Globus pallidus (tissue), 1 donor: ENCODE data around the gene OBSL1.

Experiments used
- DNase-seq: peaks from one replicate; pipeline ENCODE4 v3.0.0-alpha.2; 2015; ENCODE audit warnings: low spot score

The OBSL1 gene

DNA sequence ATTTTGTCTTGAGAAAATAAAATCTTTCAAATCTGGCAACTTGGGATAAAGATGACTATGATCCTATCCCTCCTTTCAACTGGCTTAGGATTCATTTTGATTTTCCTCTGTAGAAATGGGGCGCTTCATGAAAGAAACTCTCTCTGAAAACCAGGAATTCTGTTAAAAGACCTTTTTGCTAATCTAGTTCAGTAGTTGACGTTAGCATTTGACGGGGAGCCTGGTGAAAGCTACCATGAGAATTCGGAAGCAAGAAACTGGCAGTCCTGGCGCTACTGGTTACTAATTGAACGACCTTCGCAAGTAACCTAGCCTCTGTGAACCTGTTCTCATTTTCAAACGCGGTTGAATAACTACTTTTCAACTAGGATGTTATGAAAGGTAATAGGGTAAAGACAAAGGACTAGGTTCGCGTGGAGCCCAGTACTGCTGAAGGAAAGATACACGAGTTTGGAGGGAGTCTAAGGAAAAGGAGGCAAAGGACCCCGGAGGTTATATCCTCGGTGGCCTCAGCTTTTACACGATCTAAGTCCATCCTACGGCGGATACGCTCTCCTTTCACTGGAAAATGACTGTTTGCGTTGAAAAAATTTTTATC is 25.7 kb upstream of the OBSL1 start:
- no peak for DNase-seq

DNA sequence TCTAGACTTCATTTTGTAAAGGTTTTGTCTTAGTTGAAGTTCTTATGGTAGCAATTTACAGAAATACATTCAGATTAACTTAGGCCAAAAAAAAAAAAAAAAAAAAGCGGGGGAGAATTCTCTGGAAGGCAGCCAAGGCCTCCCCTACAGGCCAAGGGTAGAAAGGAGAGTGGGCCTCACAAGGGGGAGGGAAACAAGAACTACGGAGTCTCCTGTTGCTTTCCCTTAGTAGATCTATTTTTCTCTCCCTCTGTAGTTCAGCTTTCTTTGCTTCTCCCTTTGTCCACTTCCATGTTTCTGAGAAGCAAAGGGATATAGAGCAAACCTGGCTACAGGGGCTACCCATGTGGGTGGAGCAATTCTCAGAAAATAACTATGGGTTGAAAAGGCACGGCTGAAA is 23.9 kb upstream of the OBSL1 start:
- DNase-seq, result no peak

DNA sequence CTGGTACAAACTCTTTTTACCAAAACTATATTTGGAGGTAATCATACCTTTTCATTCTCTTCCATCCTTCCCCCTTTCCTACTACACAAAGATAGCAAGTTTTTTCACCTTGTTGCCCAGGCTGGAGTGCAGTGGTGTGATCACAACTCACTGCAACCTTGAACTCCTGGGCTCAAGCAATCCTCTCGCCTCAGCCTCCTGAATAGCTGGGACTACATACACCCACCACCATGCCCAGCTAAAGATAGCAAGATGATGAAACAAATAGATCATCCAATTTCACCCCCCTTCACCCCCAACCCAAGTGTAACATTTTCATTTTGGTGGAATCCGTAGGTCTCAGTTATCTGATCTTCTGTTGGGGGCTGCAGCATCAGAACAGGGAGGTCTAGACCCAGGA is 21.8 kb upstream of the OBSL1 start:
- DNase-seq, result no peak

DNA sequence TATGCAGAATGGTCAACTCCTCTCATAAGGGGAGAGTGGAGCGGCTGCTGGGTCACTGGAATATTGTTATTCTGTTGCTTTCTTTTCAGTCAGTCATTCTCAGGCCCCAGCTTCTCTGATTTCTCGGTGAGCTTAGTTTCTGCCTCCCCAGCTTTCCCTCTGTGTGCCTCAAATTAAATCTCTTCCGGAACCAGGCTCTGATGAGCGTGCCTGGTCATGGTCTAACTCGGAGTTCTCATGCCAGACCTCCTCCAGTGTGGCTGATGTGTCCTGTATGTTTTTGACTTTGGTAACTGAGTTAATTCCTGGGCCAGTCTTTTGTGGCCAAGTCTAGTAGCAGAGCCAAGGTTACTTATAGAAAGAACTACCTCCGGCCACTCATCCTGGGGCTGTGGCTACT is 21.4 kb upstream of the OBSL1 start:
- no peak for DNase-seq

DNA sequence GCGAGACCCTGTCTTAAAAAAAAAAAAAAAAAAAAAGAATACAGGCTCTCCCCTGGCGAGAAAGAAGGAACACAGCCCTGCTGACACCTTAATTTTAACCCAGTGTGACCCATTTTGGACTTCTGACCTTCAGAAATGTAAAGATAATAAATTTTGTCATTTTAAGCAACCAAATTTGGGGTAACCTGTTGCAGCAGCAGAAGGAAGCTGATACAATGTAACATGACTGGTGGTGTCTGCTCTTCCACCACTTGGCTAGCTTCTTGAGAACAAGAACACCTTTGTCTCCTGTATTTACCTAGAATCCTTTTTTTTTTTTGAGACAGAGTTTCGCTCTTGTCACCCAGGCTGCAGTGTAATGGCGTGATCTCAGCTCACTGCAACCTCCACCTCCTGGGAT is 19.8 kb upstream of the OBSL1 start:
- DNase-seq, result no peak

- DNase-seq, result no peak
Measured at GRCh38 chr2:219581346-219581745, 10.0 kb upstream of the OBSL1 start.

GRCh38 chr2:219578811-219579613 is 7.7 kb upstream of the OBSL1 start:
- DNase-seq, result no peak

GRCh38 chr2:219576505-219577388 is 5.4 kb upstream of the OBSL1 start:
- no peak for DNase-seq

DNA sequence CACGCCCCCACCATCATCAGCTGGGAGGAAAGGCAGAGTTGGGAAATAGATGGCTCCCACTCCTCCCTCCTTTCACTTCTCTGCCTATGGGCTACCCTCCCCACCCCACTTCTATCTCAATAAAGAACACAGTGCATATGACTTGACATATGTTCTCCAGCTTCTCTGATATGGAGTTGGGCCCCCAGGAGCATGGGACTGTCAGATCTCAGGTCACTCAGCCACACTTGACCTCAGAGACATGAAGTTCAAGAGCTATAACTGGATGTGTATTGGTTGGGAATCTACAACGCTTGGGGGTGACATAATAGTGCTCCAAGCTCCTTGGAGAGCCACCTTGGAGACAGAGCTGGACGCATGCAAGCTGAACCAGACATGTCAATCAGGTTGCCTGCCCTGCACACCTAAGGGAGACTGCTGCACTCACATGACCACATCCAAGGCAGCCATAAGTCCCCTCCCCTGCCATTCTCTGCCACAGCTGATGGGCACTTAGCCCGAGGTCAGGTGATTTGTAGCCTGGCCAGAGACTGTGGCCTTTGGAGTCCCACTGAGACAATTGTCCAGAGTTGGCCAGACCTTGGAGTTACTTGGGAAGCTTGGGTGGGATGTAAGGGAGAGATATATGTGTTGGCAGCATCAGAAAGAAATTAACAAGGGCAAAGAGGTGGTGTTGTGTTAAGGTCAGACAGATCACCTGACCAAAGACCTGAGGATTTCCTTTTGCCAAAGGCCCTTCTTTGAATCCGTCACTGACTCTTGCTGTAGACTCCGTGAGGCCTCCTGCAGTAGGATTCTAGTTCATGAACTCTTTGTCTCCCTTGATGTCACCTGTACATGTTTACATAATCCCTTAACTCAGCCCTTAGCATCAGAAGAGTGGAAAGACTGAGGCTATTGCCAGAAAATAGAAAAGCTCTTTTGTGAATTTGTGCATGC is 4.5 kb upstream of the OBSL1 start:
- no peak for DNase-seq

DNA sequence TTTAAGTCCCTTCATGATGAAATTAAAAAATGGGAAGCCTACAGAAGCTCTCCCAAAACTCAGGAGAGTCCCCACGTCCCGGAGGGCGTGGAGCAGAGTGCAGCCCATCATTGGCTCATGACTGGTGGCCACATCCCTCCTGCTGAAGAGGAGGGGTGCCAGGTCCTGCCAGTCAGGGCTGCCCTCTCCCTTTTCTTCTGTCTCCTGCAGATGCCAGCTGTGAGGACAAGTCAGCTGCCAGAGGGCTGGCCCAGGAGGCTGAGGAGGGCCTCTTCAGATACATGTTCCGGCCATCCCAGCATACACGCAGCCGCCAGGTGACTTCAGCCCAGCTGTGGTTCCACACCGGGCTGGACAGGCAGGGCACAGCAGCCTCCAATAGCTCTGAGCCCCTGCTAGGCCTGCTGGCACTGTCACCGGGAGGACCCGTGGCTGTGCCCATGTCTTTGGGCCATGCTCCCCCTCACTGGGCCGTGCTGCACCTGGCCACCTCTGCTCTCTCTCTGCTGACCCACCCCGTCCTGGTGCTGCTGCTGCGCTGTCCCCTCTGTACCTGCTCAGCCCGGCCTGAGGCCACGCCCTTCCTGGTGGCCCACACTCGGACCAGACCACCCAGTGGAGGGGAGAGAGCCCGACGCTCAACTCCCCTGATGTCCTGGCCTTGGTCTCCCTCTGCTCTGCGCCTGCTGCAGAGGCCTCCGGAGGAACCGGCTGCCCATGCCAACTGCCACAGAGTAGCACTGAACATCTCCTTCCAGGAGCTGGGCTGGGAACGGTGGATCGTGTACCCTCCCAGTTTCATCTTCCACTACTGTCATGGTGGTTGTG is 3.4 kb upstream of the OBSL1 start:
- no peak for DNase-seq

DNA sequence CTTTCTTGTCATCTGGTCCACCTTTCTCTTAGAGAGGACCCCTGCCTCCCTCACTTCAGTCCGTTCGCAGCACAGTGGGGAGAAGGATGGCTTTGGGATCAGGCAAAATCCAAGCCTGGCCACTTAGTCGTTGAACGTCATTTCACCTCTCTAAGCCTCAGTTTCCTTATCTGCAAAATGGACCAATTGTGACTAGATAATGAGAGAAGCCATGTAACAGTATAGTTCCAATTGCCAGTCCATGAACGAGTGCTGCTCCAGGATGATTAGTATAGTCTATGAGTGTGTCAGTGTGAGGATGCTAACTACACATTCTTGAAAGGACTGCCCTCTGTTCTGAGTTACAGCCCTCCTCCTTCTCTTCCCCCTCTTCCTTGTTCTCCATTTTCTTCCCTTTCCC is 1.8 kb upstream of the OBSL1 start:
- DNase-seq, result no peak

- no peak for DNase-seq
Measured at GRCh38 chr2:219572237-219573001, 1.1 kb upstream of the OBSL1 start, which contains the start of gene INHA. TSS of gene INHA (plus strand) at chr2:219572310. CDS start at chr2:219572375, 65 bp downstream.

DNA sequence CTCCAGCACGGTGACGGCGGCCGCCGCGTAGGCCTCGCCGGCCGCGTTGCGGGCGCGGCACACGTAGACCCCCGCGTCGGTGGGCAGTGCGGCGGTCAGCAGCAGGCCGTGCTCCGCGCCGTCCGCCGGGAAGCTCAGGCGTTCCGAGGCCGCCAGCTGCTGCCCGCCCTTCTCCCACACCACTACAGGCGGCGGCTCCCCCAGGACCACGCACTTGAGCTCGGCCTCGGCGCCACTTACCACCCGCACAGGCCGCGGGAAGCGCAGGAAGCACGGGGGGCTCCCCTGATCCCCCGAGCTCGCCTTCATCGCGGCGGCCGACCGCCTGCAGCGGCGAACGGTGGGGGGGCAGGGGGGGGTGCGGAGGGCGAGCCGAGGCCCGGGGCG is 422 bp downstream of the OBSL1 start:
- DNase-seq, result no peak

DNA sequence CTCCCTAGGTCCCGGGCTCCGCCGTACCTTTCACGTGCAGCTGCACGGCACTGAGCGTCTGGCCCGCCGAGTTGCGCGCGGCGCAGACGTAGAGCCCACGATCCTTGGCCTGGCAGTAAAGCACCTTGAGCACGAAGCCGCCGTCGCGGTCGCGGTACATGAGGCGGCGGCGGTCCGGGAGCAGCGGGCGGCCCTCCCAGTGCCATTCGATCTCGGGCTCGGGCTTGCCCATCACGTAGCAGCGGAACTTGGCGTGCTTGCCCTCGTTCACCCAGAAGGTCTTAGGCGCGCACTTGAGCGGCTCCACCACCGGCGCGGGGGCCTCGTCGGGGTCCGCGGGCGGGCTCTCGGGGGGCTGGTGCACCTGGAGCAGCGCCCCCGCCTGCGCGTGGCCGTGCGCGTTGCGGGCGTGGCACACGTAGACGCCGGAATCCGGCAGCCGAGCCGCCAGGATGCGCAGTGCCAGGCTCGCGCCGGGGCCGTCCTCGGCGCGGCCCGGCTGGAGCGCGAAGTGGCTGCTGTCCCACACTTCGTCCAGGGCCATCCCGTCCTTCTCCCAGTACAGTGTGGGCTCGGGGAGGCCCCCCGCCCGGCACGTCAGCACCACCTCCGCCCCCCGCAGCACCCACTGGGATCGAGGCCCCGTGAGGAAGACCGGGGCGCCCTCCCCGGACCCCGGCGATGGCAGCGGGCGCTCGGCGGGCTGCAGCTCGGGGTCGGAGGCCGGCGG is 980 bp downstream of the OBSL1 start:
- no peak for DNase-seq

- DNase-seq, result no peak
Measured at GRCh38 chr2:219569635-219570034, 1.7 kb downstream of the OBSL1 start.

DNA sequence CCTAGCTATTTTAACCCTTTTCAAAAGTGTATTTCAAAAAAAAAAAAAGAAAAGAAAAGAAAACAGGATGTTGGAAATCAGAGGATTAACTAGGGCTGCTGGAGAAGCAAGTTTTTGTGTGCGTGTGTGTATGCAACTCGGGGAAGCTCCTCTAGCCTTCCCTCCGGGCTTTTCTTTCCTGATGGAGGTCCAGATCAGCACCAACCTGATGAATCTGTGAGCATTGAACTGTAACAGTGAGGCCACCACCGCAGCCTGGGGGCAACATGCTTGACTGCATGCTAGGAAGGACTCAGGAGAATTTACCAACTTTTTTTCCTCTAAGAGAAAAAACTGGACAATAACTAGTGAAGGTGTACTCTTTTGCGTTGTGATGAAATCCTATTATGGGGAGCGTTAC is 2.3 kb downstream of the OBSL1 start:
- DNase-seq, result no peak

DNA sequence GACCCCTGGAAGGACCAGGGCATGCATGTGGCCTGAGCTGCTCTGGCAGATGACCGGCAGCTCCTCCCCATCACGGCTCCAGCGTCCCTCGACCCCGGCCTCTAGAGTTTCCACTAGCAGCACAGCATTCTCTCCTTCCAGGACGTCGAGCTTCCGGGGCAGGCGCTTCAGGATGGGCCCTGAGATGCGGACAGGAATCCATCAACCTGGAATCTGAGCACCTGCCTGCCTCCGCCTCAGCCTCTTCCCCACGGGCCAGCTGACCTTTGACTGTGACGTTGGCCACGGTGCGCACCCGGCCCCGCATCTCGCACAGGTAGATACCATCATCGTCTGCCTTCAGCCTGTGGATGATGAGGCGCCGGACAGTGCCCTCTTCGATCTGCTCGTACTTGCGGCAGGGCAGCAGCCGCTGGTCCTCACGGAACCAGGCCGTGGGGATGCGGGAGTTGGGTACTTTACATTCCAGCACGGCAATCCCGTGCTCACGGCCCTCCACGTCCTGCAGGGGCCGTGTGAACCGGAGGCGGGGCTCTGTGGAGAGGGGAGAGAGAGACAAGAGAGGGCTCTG is 3.5 kb downstream of the OBSL1 start:
- DNase-seq, result no peak

GRCh38 chr2:219567131-219567530 is 4.2 kb downstream of the OBSL1 start:
- no peak for DNase-seq

DNA sequence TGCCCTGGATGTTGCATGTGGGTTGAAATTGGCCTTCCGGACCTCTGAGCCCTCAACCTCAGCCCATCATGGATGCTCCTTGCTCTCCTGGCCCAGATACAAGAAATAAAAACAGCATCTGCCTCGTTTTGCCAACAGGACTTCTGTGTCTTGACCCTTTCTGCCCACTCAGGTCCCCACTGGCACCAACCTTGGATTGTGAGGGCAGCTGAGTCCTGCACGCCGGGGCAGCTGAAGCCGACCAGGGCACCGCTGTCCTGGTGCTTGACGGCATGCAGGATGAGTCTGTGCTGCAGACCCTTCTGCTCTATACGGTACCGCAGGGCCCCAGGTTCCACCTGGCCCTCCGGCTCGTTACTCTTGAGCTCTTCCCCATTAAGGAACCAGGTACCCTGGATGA is 4.7 kb downstream of the OBSL1 start:
- no peak for DNase-seq
